Endothelial cell of hepatic sinusoid (primary cell): ENCODE results near the gene EEF1A2.

Experiments used
- in situ Hi-C: cut with HindIII; loops from 2 replicates; pipeline ENCODE4 v1.10.0; 2017; ENCODE audit warnings: low sequenced_read_pairs

Gene EEF1A2

GRCh38 chr20:63471981-63472831 is 26.7 kb downstream of the EEF1A2 start, which contains the start of gene KCNQ2:
KCNQ2 (minus strand) TSS chr20:63472655; CDS start chr20:63472463, 192 bp downstream.
- in situ Hi-C loops = loop anchor here (5.0 to 10.0 kb wide), 2 partner anchors 65 to 77 kb away; partner anchors contain the start of gene PTK6

DNA sequence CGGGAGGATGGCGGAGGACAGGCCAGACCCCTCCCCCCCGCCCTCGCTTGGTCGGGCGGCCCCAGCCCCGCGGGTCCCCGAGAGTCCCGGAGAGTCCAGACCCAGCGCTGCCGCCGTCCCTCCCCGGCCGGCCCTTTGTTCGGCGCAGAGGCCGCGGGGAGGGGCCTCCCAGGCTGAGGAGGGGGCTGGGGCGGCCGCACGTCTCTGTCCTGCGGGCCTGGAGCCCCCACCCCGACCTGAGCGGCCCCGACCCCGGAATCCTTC is 27.2 kb downstream of the EEF1A2 start:
- in situ Hi-C loops = loop anchor here (5.0 to 10.0 kb wide), 2 partner anchors 66 to 77 kb away; partner anchors contain the start of gene PTK6

GRCh38 chr20:63471002-63471716 is 27.7 kb downstream of the EEF1A2 start:
- in situ Hi-C loops = loop anchor here (5.0 to 10.0 kb wide), 2 partner anchors 66 to 76 kb away; partner anchors contain the start of gene PTK6

GRCh38 chr20:63470410-63470809 is 28.5 kb downstream of the EEF1A2 start:
- in situ Hi-C loops = loop anchor here (5.0 to 10.0 kb wide), 2 partner anchors 67 to 76 kb away; partner anchors contain the start of gene PTK6

- in situ Hi-C loops = loop anchor here (5.0 to 10.0 kb wide), 2 partner anchors 68 to 75 kb away; partner anchors contain the start of gene PTK6
Measured at GRCh38 chr20:63469713-63470101, 29.2 kb downstream of the EEF1A2 start.

DNA sequence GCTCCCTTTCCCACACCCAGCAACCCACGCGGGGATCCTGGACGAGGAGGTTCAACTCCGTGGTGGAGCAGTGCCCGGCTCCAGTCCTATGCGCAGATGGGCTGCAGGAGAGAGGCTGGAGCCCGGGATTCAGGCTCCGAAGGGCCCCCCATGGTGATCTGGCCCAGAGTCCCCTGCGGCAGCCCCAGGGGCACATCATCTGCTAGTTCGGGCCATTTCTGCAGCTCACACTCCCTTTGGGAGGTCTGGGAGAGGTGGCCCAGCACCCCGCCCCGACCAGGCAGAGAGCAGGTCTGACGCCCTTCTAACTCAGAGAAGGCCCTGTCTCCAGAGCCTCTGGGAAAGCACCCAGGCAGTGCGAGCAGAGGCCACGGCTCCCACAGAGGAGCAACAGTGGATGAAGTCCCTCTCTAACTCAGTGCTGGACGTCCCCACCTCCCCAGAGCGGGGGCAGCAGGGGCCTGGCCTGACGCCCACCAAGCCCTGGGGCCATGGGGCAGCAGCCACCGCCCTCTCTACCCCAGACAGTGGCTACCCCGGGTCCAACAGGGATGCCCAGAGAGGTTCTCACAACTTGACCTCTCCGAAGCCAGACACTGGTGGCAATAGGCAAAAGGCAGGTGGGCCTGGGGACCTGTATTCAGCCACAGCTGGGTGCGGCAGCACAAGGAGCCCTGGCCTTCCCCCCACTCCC is 29.7 kb downstream of the EEF1A2 start:
- in situ Hi-C loops = no loop called here

GRCh38 chr20:63468421-63468820 is 30.5 kb downstream of the EEF1A2 start:
- in situ Hi-C loops = no loop called here

DNA sequence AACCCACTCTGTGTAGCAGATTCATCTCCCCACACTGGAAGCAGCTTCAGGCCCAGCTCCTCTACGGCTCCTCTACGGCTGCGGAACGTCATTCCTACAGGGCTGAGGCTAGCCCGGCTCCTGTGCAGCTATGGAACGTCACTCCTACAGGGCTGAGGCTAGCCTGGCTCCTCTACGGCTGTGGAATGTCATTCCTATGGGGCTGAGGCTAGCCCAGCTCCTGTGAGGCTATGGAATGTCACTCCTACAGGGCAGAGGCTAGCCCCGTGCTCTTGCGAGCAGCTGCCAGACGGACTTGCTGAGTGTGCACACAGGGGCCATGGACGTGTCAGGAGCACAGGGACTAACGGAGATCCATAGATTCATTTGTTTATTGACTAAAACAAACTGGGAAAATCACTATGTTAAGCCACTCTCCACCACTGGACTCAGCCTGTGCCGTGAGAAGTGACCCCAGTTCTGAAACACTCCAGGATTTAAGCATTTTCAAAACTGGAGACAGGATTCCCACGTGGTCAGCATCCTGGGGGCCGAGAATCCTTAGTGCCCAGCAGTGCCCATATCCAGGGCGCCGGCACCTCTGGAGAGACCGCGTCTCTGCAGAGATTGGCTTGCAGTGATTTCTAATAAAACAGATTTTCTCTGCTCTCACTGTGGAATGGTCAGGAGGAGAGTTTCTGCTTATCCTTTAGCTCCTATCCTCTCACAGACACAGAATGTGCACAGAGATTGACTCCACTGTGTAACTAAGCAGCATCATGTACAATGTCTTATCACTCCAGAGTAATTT is 31.4 kb downstream of the EEF1A2 start:
- in situ Hi-C loops = no loop called here

GRCh38 chr20:63466861-63467260 is 32.0 kb downstream of the EEF1A2 start:
- in situ Hi-C loops = no loop called here

DNA sequence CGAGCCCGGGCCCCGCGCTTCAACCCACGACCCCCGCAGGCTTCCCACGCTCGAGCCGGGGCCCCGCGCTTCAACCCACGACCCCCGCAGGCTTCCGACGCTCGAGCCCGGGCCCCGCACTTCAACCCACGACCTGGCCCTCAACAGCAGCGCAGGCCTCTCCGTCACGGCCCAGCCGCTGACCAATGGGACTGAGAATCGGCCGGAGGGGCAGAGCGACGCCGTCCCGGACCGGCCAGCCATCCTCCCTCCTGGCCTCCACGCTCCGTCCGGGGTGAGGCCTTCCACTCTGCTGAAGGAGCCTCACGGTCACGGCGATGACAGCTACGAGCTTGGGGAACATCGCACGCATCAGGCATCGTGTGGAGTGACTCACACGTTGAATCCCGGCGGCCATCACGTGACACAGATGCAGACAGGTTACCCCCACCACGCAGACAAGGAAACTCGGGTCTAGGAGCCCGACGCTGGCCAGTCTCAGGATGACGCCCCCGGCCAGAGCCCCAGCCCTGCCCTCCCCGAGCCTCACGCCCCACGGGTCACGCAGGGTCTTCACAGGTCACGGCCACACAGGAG is 32.5 kb downstream of the EEF1A2 start:
- in situ Hi-C loops = no loop called here

DNA sequence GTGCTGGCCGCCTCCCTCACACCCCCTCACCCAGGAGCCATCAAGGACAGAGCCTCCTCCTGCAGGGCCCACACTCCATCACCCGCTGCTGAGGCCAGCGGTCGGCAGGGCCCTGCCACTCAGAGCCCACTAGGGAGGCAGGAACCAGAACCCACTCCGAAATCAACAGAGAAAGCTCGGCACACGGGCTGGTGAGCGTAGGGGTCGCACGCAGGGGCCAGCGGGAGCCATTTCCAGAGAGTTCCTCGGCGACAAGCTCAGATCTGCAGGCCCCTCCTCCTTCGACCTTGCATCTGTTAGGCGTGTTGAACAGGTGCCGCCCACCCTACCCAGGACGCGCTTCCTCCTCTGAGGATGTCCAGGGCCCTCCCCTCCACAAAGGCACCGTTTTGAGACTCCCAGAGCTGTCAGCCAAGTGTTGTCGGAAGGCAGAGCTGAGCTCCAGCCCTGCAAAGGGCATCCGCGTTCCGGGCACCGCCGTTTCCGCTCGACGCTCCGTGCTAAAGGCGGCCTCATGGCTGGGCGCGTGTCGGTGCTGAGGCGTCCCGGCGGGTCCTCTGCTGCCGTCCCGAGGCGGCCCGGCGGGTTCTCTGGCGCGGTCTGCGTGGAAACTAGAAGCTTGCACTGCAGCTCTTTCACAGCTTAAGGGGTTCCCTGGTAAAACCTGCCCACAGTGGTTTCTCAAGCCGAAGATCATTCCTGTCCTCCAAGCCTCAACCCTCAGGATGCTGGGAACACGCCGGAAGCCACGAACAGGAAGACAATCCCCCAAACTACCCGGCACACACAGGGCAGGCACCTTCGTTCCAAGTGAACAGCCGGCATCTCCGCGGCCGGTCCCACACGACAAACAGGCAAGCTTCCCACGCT is 33.3 kb downstream of the EEF1A2 start:
- in situ Hi-C loops = no loop called here

GRCh38 chr20:63464289-63464635 is 34.6 kb downstream of the EEF1A2 start:
- in situ Hi-C loops = no loop called here

DNA sequence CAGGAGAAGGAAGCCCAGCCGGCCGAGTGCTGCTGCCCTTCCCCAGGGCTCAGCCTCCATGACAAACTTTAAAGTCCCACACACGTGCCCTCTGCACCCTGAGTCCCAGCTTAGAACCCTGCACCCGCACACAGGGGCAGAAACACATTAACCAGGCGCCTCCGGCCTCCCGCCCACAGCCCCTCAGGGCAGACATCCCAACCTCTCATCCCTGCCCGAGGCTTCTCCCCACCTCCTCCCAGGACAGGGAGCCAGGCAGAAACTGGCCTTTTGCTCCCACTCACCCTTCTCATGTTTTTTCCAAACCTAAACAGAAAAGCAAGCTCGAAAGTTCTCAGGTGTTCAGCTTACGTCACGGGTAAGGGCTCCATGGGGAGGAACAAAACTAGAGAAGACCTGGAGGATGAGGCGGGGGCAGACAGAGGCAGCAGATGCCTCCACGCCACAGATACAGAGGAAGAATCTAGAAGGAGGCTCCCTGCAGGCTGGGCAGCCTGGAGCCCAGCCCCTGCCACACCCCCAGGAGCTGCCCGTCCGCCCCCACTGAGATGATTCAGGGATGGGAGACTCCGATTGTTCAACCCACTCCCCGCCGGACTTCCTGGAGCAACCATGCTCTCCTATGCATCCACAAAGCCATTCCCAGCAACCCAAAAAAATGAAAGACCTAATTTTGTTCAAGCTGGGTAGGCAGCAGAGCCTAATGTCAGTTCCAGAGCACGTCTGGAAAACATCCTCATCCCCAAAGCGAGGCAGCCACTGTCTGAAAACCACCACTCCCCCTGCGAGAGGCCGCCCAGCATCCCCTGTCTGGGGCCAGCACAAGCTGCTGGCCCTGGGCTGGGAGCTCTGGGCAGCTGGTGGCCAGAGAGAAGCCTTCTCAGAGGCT is 35.2 kb downstream of the EEF1A2 start:
- in situ Hi-C loops = no loop called here

- in situ Hi-C loops = no loop called here
Measured at GRCh38 chr20:63462244-63462643, 36.6 kb downstream of the EEF1A2 start.

DNA sequence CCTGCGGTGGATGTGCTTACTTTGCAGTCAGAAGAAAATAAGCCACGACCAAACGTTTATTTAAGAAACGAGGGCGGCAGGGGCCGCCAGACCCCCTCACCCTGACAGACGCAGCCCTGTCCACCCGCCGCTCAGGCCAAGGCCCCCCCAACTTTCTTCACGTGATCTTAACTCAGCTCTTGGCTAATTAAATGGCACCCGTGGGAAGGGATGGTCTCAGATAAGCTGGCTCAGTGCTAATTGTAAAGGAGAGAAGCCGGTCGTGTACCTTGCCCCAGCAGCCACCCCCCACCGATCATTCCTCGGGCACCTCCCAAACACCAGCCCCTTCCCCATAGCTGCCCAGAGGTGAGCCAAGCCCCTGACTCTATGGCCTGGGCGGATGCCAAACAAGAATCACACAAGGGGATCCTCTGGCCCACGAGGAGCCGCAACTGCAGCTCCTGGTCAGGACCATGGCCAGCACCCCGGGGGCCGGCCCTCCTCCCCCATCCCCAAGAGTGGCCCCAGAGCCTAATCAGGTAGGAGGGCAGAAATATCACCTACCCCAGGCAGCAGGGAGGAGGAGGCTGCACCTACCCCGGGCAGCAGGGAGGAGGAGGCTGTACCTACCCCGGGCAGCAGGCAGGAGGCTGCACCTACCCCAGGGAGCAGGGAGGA is 37.6 kb downstream of the EEF1A2 start:
- in situ Hi-C loops = no loop called here

DNA sequence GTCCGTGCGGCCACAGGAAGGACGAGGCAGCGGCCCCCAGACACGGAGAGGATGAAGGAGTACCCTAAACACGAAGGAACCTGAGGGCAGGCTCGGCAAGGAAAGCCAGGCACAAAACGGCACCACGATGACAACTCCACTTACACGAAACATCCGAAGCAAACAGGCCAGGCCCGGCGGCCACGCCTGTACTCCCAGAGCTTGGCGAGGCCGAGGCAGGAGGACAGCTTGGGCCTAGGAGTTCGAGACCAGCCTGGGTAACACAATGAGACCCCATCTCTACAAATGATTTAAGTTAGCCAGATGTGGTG is 39.9 kb downstream of the EEF1A2 start:
- in situ Hi-C loops = no loop called here

DNA sequence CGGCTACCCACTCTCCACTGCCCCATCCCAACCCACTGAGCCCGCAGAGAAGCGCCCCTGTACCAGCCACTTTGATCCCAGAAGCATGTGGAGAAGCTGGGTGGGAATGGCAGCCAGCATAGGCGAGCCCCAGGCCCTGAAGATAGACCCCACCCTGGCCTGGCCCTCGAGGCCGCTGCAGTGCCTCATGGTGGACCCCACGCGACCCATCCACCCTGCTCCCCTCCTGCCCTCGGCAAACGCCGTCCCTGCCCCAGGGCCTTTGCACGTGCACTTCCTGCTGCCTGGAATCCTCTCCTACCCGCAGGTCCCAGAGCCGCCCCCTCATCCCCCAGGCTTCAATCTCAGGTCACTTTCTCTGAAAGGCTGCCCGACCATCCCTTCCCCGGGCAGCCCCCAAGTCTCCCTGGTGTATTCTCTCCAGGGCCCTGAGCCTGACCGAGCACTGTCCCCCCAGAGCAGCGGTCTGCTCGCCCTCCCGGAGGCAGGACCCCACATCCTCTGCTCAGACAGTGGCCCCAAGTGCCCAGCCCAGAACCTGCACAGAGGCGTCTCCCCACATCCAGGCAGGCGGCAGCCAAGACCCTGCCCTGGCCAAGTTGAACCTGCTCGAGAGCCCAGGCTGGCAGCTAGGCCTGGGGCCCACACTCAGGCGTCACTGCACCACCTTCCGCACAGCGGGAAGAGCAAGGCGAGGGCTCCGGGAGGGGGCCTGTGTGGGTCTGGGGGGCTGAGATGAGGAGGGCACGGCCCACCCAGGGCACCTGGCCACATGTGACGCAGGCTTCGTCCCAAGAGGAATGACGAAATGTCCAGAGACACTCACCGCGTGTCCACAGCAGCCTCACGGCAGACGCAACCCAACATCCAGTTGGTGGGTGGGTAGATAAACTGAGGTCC is 40.5 kb downstream of the EEF1A2 start:
- in situ Hi-C loops = no loop called here
